Measurements from ENCODE around the gene CD300C. TPM values are rescaled to one million over a fixed set of nuclear protein-coding genes. Genes with fewer than 3 reads are reported as not detected.

Gene CD300C
- total RNA-seq, 1 donor from 2014 or later: not detected

GRCh38 chr17:74525465-74525725 lies 20.5 kb downstream of the CD300C start:
- Mint-ChIP-seq H3K27ac (ENCODE audit: unreplicated experiment) (no peak overlapping the region), H3K4me1 (ENCODE audit: low read depth, unreplicated experiment) (no peaks in the 10 kb centered on the region), H3K9me3 (ENCODE audit: unreplicated experiment) (peaks cover 7% of the 10 kb centered on the region), H3K4me3 (ENCODE audit: unreplicated experiment) (no peak overlapping the region), H3K27me3 (ENCODE audit: unreplicated experiment) (peaks cover 14% of the 10 kb centered on the region), H3K36me3 (ENCODE audit: unreplicated experiment) (peaks cover 18% of the 10 kb centered on the region)
- DNase-seq: no peak
- TF ChIP-seq CTCF (IDR thresholded peaks at IDR 0.05; ENCODE audit: partially characterized antibody, unreplicated experiment): no peak

GRCh38 chr17:74524653-74525464 lies 21.1 kb downstream of the CD300C start:
- H3K36me3 Mint-ChIP-seq (ENCODE audit: unreplicated experiment): peaks cover 16% of the 10 kb centered on the region
- TF ChIP-seq CTCF (IDR thresholded peaks at IDR 0.05; ENCODE audit: partially characterized antibody, unreplicated experiment): no peak
- no peak for DNase-seq
- peaks cover 14% of the 10 kb centered on the region for H3K27me3 Mint-ChIP-seq (ENCODE audit: unreplicated experiment)
- no peaks in the 10 kb centered on the region for H3K4me1 Mint-ChIP-seq (ENCODE audit: low read depth, unreplicated experiment)
- no peak overlapping the region for H3K4me3 Mint-ChIP-seq (ENCODE audit: unreplicated experiment)
- no peak overlapping the region for H3K27ac Mint-ChIP-seq (ENCODE audit: unreplicated experiment)
- H3K9me3 Mint-ChIP-seq (ENCODE audit: unreplicated experiment): peaks cover 9% of the 10 kb centered on the region

- TF ChIP-seq CTCF (IDR thresholded peaks at IDR 0.05; ENCODE audit: partially characterized antibody, unreplicated experiment): no peak
- Mint-ChIP-seq H3K4me1 (ENCODE audit: low read depth, unreplicated experiment) (no peaks in the 10 kb centered on the region), H3K27ac (ENCODE audit: unreplicated experiment) (no peak overlapping the region), H3K9me3 (ENCODE audit: unreplicated experiment) (peaks cover 13% of the 10 kb centered on the region), H3K4me3 (ENCODE audit: unreplicated experiment) (no peak overlapping the region), H3K36me3 (ENCODE audit: unreplicated experiment) (peaks cover 23% of the 10 kb centered on the region), H3K27me3 (ENCODE audit: unreplicated experiment) (peaks cover 14% of the 10 kb centered on the region)
- no peak for DNase-seq
Observed at GRCh38 chr17:74523308-74523707, 22.6 kb downstream of the CD300C start.

- Mint-ChIP-seq H3K27me3 (ENCODE audit: unreplicated experiment) (peaks cover 14% of the 10 kb centered on the region), H3K9me3 (ENCODE audit: unreplicated experiment) (peaks cover 12% of the 10 kb centered on the region)
- no peak for DNase-seq
Observed at GRCh38 chr17:74522381-74523105, 23.4 kb downstream of the CD300C start.

More at GRCh38 chr17:74522381-74523105, 23.4 kb downstream of the CD300C start:
- H3K4me1 Mint-ChIP-seq (ENCODE audit: low read depth, unreplicated experiment): no peaks in the 10 kb centered on the region
- no peak overlapping the region for H3K27ac Mint-ChIP-seq (ENCODE audit: unreplicated experiment)
- peaks cover 23% of the 10 kb centered on the region for H3K36me3 Mint-ChIP-seq (ENCODE audit: unreplicated experiment)
- TF ChIP-seq CTCF (IDR thresholded peaks at IDR 0.05; ENCODE audit: partially characterized antibody, unreplicated experiment): no peak
- no peak overlapping the region for H3K4me3 Mint-ChIP-seq (ENCODE audit: unreplicated experiment)

Data from glutamatergic neuron (in vitro differentiated cells).